ENCODE results near the gene CREB3L4. TPM values are rescaled to one million over a fixed set of nuclear protein-coding genes. Genes with fewer than 3 reads are reported as not detected.

The CREB3L4 gene
- total RNA-seq, 6 experiments from 2014 or later = 3.6 to 4.6 (median 4.1) TPM

- peaks cover 50% of the 10 kb centered on the region for H3K4me1 Mint-ChIP-seq (ENCODE audit: low read depth)
- H3K4me3 Mint-ChIP-seq = no peak overlapping the region
- H3K27me3 Mint-ChIP-seq (ENCODE audit: insufficient read depth) = peaks cover 18% of the 10 kb centered on the region
- H3K9me3 Mint-ChIP-seq = peaks cover 7% of the 10 kb centered on the region
- H3K27ac Mint-ChIP-seq = peak overlapping the region; percentile 83; the same call in 1 of the 2 replicates
- DNase-seq = no peak
- H3K36me3 Mint-ChIP-seq (ENCODE audit: low read depth) = peaks cover 38% of the 10 kb centered on the region
- TF ChIP-seq CTCF (IDR thresholded peaks at IDR 0.05) = no peak
These were observed 19.9 kb downstream of the CREB3L4 start for GRCh38 chr1:153987621-153988020.

- peak within 1 kb of the TSS; percentile 99 for H3K4me3 Mint-ChIP-seq
- no peak for TF ChIP-seq CTCF (IDR thresholded peaks at IDR 0.05)
- H3K27me3 Mint-ChIP-seq (ENCODE audit: insufficient read depth) = peaks cover 18% of the 10 kb centered on the region
- peaks cover 37% of the 10 kb centered on the region for H3K36me3 Mint-ChIP-seq (ENCODE audit: low read depth)
- peaks cover 7% of the 10 kb centered on the region for H3K9me3 Mint-ChIP-seq
- H3K27ac Mint-ChIP-seq = peak within 1 kb of the TSS; percentile 99
- H3K4me1 Mint-ChIP-seq (ENCODE audit: low read depth) = peaks cover 41% of the 10 kb centered on the region
- peak; percentile 98 for DNase-seq
These were observed 22.9 kb downstream of the CREB3L4 start, which contains the start of gene RPS27 for GRCh38 chr1:153990468-153991150. RPS27 (plus strand) TSS chr1:153990762; CDS start chr1:153990797, 35 bp downstream.

- H3K4me3 Mint-ChIP-seq = peak overlapping the region; percentile 99
- H3K36me3 Mint-ChIP-seq (ENCODE audit: low read depth) = peaks cover 41% of the 10 kb centered on the region
- H3K4me1 Mint-ChIP-seq (ENCODE audit: low read depth) = peaks cover 40% of the 10 kb centered on the region
- DNase-seq = no peak
- H3K27ac Mint-ChIP-seq = peak overlapping the region; percentile 99
- H3K9me3 Mint-ChIP-seq = peaks cover 7% of the 10 kb centered on the region
- peaks cover 18% of the 10 kb centered on the region for H3K27me3 Mint-ChIP-seq (ENCODE audit: insufficient read depth)
- TF ChIP-seq CTCF (IDR thresholded peaks at IDR 0.05) = no peak
These were observed 23.5 kb downstream of the CREB3L4 start for GRCh38 chr1:153991151-153991630.

- H3K4me3 Mint-ChIP-seq = peak overlapping the region; percentile 99
These were observed 24.1 kb downstream of the CREB3L4 start for GRCh38 chr1:153991806-153992205.

GRCh38 chr1:153995202-153995601 is 27.5 kb downstream of the CREB3L4 start:
- Mint-ChIP-seq H3K4me3 (no peak overlapping the region), H3K27me3 (ENCODE audit: insufficient read depth) (peaks cover 17% of the 10 kb centered on the region), H3K36me3 (ENCODE audit: low read depth) (peaks cover 40% of the 10 kb centered on the region), H3K9me3 (peaks cover 6% of the 10 kb centered on the region), H3K4me1 (ENCODE audit: low read depth) (peaks cover 24% of the 10 kb centered on the region), H3K27ac (no peak overlapping the region)
- TF ChIP-seq CTCF (IDR thresholded peaks at IDR 0.05) = no peak
- DNase-seq = no peak

More at GRCh38 chr1:153991806-153992205, 24.1 kb downstream of the CREB3L4 start:
- no peak for TF ChIP-seq CTCF (IDR thresholded peaks at IDR 0.05)
- peaks cover 41% of the 10 kb centered on the region for H3K36me3 Mint-ChIP-seq (ENCODE audit: low read depth)
- H3K27me3 Mint-ChIP-seq (ENCODE audit: insufficient read depth) = peaks cover 17% of the 10 kb centered on the region
- peaks cover 34% of the 10 kb centered on the region for H3K4me1 Mint-ChIP-seq (ENCODE audit: low read depth)
- H3K27ac Mint-ChIP-seq = peak overlapping the region; percentile 99
- no peak for DNase-seq
- H3K9me3 Mint-ChIP-seq = peaks cover 7% of the 10 kb centered on the region

Measured in HFFc6 (cell line).